Activated CD8-positive, alpha-beta memory T cell treated with anti-CD3 and anti-CD28 coated beads, Interleukin-2, amount 50 U/mL, for 24 hours (primary cell): ENCODE data around the gene SLC16A13.
"Not testable (repeated sequence)": the region's sequence is repeated elsewhere in the genome, so short reads cannot be mapped to it uniquely, and the experiment has no call there.

Source experiments
- DNase-seq: peaks from one replicate; pipeline ENCODE4 v3.0.0-alpha.2; 2020; ENCODE audit errors: extremely low read depth

SLC16A13 gene

GRCh38 chr17:7063518-7064094 lies 27.8 kb downstream of the SLC16A13 start:
- DNase-seq = no peak

- no peak for DNase-seq
These were observed 28.4 kb downstream of the SLC16A13 start for GRCh38 chr17:7064261-7064660.

GRCh38 chr17:7067198-7067597 lies 31.4 kb downstream of the SLC16A13 start:
- DNase-seq = no peak

- DNase-seq = no peak
These were observed 32.5 kb downstream of the SLC16A13 start for GRCh38 chr17:7068268-7068667.

GRCh38 chr17:7070712-7071111 lies 34.9 kb downstream of the SLC16A13 start:
- DNase-seq = no peak

- DNase-seq = no peak
These were observed 36.6 kb downstream of the SLC16A13 start for GRCh38 chr17:7072406-7072805.

GRCh38 chr17:7074931-7075330 lies 39.1 kb downstream of the SLC16A13 start:
- DNase-seq = no peak

- DNase-seq = no peak
These were observed 42.2 kb downstream of the SLC16A13 start for GRCh38 chr17:7077911-7078546.

GRCh38 chr17:7078711-7079110 lies 42.9 kb downstream of the SLC16A13 start:
- no peak for DNase-seq

GRCh38 chr17:7079581-7080455 lies 44.0 kb downstream of the SLC16A13 start, which contains the start of gene CLEC10A:
TSS of gene CLEC10A (minus strand) at chr17:7080251. CDS start at chr17:7078812, 1,439 bp downstream.
- DNase-seq = no peak

GRCh38 chr17:7080456-7081041 lies 44.7 kb downstream of the SLC16A13 start:
- no peak for DNase-seq

GRCh38 chr17:7081341-7082062 lies 45.7 kb downstream of the SLC16A13 start:
- no peak for DNase-seq

- no peak for DNase-seq
These were observed 47.8 kb downstream of the SLC16A13 start for GRCh38 chr17:7083592-7083991.

- no peak for DNase-seq
These were observed 48.3 kb downstream of the SLC16A13 start for GRCh38 chr17:7084088-7084487.

- not testable (repeated sequence) for DNase-seq
These were observed 52.6 kb downstream of the SLC16A13 start for GRCh38 chr17:7088442-7088841.

- DNase-seq = not testable (repeated sequence)
These were observed 53.8 kb downstream of the SLC16A13 start for GRCh38 chr17:7089570-7089969.
